Kidney (tissue), 14 donors: ENCODE results near the gene PRKN. TPM values are rescaled to one million over a fixed set of nuclear protein-coding genes. Genes with fewer than 3 reads are reported as not detected.

ENCODE experiments used
- DNase-seq, 5 donors: peaks; one replicate each; pipeline ENCODE4 v3.0.0-alpha.2; 2013 to 2020
- FAIRE-seq: peaks from 2 replicates; lab custom pipeline; 2012; peaks lifted over from hg19 to GRCh38; lab: Jason Lieb, UNC
- H3K27ac ChIP-seq, 2 donors: one replicate each; pipeline ENCODE4 v1.7.0; 2013; ENCODE audit warnings: low read depth in 2 of 2, low read length in 2 of 2, inconsistent platforms in 1 of 2
- H3K27me3 ChIP-seq: one replicate; pipeline ENCODE4 v1.7.1; 2013; ENCODE audit warnings: low read length, inconsistent platforms; ENCODE audit not compliant: control insufficient read depth, insufficient read depth
- H3K36me3 ChIP-seq, 3 donors: one replicate each; pipeline versions ENCODE4 v1.7.0 to v1.7.1; 2013; ENCODE audit warnings: low read length in 3 of 3, control low read depth in 1 of 3, inconsistent platforms in 1 of 3; ENCODE audit not compliant: insufficient read depth in 3 of 3, control insufficient read depth in 2 of 3
- H3K4me1 ChIP-seq, 3 donors: one replicate each; pipeline versions ENCODE4 v1.7.0 to v1.7.1; 2013; ENCODE audit warnings: low read length in 3 of 3, inconsistent platforms in 1 of 3, low read depth in 1 of 3; ENCODE audit not compliant: control insufficient read depth in 2 of 3, insufficient read depth in 2 of 3
- H3K4me3 ChIP-seq, 3 donors: one replicate each; pipeline versions ENCODE4 v1.7.0 to v1.8.1; 2013; ENCODE audit warnings: low read length in 3 of 3, control low read depth in 1 of 3, inconsistent platforms in 1 of 3
- H3K9ac ChIP-seq, 3 donors: one replicate each; pipeline versions ENCODE4 v1.7.0 to v1.7.1; 2013; ENCODE audit warnings: low read length in 3 of 3, control low read depth in 1 of 3, inconsistent platforms in 1 of 3
- H3K9me3 ChIP-seq, 3 donors: one replicate each; pipeline versions ENCODE4 v1.7.0 to v1.7.1; 2013; ENCODE audit warnings: low read length in 3 of 3, control low read depth in 1 of 3, inconsistent platforms in 1 of 3; ENCODE audit not compliant: control insufficient read depth in 2 of 3, insufficient read depth in 1 of 3
- intact Hi-C: fragments of 100-400 bp; cut with DNase I; formaldehyde crosslinking; loops from one replicate; pipeline ENCODE4 v1.11.1; 2022
- polyA plus RNA-seq: library from polyadenylated mRNA; stranded (reverse); fragments of 350-450 nt; fragmentation: Illumina TruSeq; extraction: RNeasy Lipid Tissue Mini Kit (QIAGEN cat#74804); gene quantifications from one replicate; pipeline ENCODE4 v1.2.3, GENCODE V29; 2014; ENCODE audit warnings: low read depth, low replicate concordance; ENCODE audit not compliant: insufficient read depth
- total RNA-seq: library from RNA; stranded (reverse); fragmentation: NEBNext Ultra II Directional; extraction: Animal tissue kit (Norgen Biotek cat#: 25700); gene quantifications from one replicate; pipeline ENCODE4 v1.2.1, GENCODE V29; 2021
- TF ChIP-seq, protein P1 (sequence below): IDR thresholded peaks from 3 replicates; pipeline ENCODE4 v1.5.1; 2012; ENCODE audit warnings: mild to moderate bottlenecking, moderate library complexity, borderline replicate concordance; ENCODE audit not compliant: insufficient read depth; ENCODE audit errors: extremely low read depth
- donor health status: control.
- donor health status: control.
- donor health status: control.
- donor health status: control.
- donor health status: control.
- donor health status: DM: yes; HTN: yes; CAD: no.
- donor health status: Normal renal cell carcinoma (clear cell type).

The PRKN gene
- total and polyA plus RNA-seq, 2 donors from 2014 or later: 8.6 to 10.4 TPM

DNA sequence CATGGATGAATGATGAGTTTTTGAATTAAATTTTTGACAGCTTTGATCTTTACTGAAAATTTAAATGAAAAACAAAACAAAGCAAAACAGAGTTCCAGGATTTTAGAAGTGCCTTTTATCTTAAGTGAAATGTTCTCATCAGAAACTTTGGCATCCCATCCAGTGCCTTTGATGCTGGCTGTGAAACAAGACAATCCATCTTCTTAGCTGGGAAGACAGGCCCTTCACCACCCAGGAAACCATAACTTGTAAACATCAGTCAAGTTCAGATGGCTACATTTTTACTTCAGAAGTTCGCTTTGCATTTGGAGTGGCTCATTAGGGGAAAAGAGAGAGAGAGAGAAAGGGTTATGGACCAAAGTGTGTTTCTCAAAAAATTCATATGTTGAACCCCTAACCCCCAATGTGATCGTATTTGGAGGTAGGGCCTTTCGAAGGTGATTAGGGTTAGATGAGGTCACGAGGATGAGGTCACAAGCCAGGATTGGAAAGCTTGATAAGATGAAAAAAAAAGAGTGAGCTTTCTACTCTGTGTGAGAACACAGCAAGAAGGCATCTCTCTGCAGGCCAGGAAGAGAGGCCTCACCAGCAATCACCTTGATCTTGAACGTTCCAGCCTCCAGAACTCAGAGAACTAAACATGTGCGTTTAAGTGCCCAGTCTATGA lies 366.5 kb downstream of the PRKN start:
- Histone ChIP-seq H3K4me1 (no peaks in the 10 kb centered on the region), H3K27me3 (no peaks in the 10 kb centered on the region), H3K27ac (no peak overlapping the region), H3K9ac (no peak overlapping the region), H3K4me3 (no peak overlapping the region), H3K9me3 (no peaks in the 10 kb centered on the region), H3K36me3 (no peaks in the 10 kb centered on the region)
- FAIRE-seq: no peak
- intact Hi-C loops: no loop called here
- TF ChIP-seq, protein P1, sequence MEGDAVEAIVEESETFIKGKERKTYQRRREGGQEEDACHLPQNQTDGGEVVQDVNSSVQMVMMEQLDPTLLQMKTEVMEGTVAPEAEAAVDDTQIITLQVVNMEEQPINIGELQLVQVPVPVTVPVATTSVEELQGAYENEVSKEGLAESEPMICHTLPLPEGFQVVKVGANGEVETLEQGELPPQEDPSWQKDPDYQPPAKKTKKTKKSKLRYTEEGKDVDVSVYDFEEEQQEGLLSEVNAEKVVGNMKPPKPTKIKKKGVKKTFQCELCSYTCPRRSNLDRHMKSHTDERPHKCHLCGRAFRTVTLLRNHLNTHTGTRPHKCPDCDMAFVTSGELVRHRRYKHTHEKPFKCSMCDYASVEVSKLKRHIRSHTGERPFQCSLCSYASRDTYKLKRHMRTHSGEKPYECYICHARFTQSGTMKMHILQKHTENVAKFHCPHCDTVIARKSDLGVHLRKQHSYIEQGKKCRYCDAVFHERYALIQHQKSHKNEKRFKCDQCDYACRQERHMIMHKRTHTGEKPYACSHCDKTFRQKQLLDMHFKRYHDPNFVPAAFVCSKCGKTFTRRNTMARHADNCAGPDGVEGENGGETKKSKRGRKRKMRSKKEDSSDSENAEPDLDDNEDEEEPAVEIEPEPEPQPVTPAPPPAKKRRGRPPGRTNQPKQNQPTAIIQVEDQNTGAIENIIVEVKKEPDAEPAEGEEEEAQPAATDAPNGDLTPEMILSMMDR: no peak
- DNase-seq: no peak

DNA sequence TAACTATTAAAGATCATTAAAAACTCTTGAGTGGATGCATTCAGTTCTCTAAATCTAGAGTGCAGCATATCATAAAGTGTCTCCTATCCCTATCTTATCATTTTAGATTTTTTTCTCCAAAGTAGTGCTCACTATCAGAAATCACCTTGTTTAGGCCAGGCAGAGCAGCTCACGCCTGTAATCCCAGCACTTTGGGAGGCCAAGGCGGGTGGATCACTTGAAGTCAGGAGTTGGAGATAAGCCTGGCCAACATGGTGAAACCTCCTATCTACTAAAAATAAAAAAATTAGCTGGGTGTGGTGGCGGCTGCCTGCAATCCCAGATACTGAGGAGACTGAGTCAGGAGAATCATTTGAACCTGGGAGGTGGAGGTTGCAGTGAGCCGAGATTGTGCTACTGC lies 368.9 kb downstream of the PRKN start:
- H3K4me3 ChIP-seq: no peak overlapping the region
- DNase-seq (no peak), FAIRE-seq (no peak)
- H3K9ac ChIP-seq: no peak overlapping the region
- H3K27ac ChIP-seq: no peak overlapping the region
- TF ChIP-seq, protein P1: no peak
- intact Hi-C loops: no loop called here
- no peaks in the 10 kb centered on the region for H3K36me3 ChIP-seq
- H3K9me3 ChIP-seq: no peaks in the 10 kb centered on the region
- no peaks in the 10 kb centered on the region for H3K4me1 ChIP-seq
- no peaks in the 10 kb centered on the region for H3K27me3 ChIP-seq

DNA sequence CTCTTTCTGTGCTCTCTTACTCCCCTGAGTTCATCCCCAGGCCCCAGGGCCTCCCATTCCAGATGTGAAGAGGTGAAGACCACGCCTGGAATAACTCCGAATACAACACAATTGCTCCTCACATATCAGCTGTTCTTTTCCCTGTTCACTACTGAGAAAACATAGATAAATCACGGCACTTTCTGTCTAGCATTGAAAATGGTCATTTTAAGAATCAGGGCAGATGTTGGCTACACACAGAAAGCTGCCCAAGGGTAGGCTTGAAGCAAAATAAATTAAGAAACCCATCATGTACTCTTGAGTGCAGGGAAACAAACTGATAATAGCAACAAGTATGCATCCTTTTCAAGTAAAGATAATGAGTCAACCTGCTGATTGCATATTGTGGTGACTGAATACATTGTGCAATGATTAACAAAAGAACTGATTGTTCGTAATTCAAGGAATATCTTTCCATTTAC lies 382.5 kb downstream of the PRKN start:
- no peaks in the 10 kb centered on the region for H3K9me3 ChIP-seq
- no peak overlapping the region for H3K9ac ChIP-seq
- TF ChIP-seq, protein P1: no peak
- DNase-seq: peak in 2 of 5 donors; percentile 10 to 11
- H3K4me1 ChIP-seq: no peaks in the 10 kb centered on the region
- no peaks in the 10 kb centered on the region for H3K36me3 ChIP-seq
- H3K4me3 ChIP-seq: no peak overlapping the region
- no peak for FAIRE-seq
- no peak overlapping the region for H3K27ac ChIP-seq
- intact Hi-C loops: no loop called here
- no peaks in the 10 kb centered on the region for H3K27me3 ChIP-seq
